Liver (tissue), 9 donors: ENCODE results near the gene ENTREP3. TPM values are rescaled to one million over a fixed set of nuclear protein-coding genes. Genes with fewer than 3 reads are reported as not detected.

Experiments used
- DNase-seq: peaks from one replicate; pipeline ENCODE4 v3.0.0-alpha.2; 2017; ENCODE audit warnings: low spot score
- H3K27ac ChIP-seq, 2 donors: one replicate each; pipeline ENCODE4 v1.7.0; 2013; ENCODE audit warnings: inconsistent platforms in 2 of 2, low read length in 2 of 2, control low read depth in 1 of 2, low read depth in 1 of 2, mild to moderate bottlenecking in 1 of 2
- H3K27me3 ChIP-seq, 4 donors: one replicate each; pipeline versions ENCODE4 v1.6.1 to v1.7.0; 2013; ENCODE audit warnings: low read length in 3 of 4, inconsistent platforms in 1 of 4, mild to moderate bottlenecking in 1 of 4, moderate library complexity in 1 of 4; ENCODE audit not compliant: control insufficient read depth in 4 of 4, insufficient read depth in 4 of 4
- H3K36me3 ChIP-seq, 4 donors: one replicate each; pipeline versions ENCODE4 v1.6.1 to v1.7.0; 2013; ENCODE audit warnings: low read length in 3 of 4, mild to moderate bottlenecking in 3 of 4, low read depth in 1 of 4, moderate library complexity in 1 of 4; ENCODE audit not compliant: control insufficient read depth in 4 of 4, insufficient read depth in 3 of 4
- H3K4me1 ChIP-seq, 4 donors: one replicate each; pipeline versions ENCODE4 v1.6.1 to v1.7.0; 2013; ENCODE audit warnings: low read length in 3 of 4, mild to moderate bottlenecking in 3 of 4, moderate library complexity in 1 of 4; ENCODE audit not compliant: control insufficient read depth in 4 of 4, insufficient read depth in 4 of 4
- H3K4me3 ChIP-seq, 3 donors: one replicate each; pipeline versions ENCODE4 v1.6.1 to v1.7.0; 2013; ENCODE audit warnings: low read length in 3 of 3, control low read depth in 1 of 3, low read depth in 1 of 3, mild to moderate bottlenecking in 1 of 3
- H3K9ac ChIP-seq, 2 donors: one replicate each; pipeline ENCODE4 v1.7.0; 2013; ENCODE audit warnings: low read length in 2 of 2, mild to moderate bottlenecking in 2 of 2, moderate library complexity in 2 of 2, control low read depth in 1 of 2, low read depth in 1 of 2
- H3K9me3 ChIP-seq, 4 donors: one replicate each; pipeline versions ENCODE4 v1.6.1 to v1.7.0; 2013; ENCODE audit warnings: low read length in 3 of 4; ENCODE audit not compliant: control insufficient read depth in 4 of 4
- EGR1 ChIP-seq, 2 donors: IDR thresholded peaks; 2 replicates each; pipeline ENCODE4 v1.6.1; 2016 to 2018; ENCODE audit warnings: antibody characterized with exemption in 2 of 2, low read depth in 2 of 2
- FOXA1 ChIP-seq: IDR thresholded peaks from 2 replicates; pipeline ENCODE4 v1.6.1; 2016; ENCODE audit warnings: antibody characterized with exemption
- FOXA2 ChIP-seq: IDR thresholded peaks from 2 replicates; pipeline ENCODE4 v1.6.1; 2016; ENCODE audit warnings: antibody characterized with exemption
- GABPA ChIP-seq, 2 donors: IDR thresholded peaks in 1 of 2; conservative IDR thresholded peaks in 1 of 2; 2 replicates each; pipeline ENCODE4 v1.6.1; 2016; ENCODE audit warnings: antibody characterized with exemption in 2 of 2, mild to moderate bottlenecking in 1 of 2, moderate library complexity in 1 of 2
- HNF4A ChIP-seq, 2 donors: conservative IDR thresholded peaks; 2 replicates each; pipeline ENCODE4 v1.6.1; 2016; ENCODE audit warnings: antibody characterized with exemption in 2 of 2, mild to moderate bottlenecking in 2 of 2
- HNF4G ChIP-seq: IDR thresholded peaks from 2 replicates; pipeline ENCODE4 v1.6.1; 2016; ENCODE audit warnings: antibody characterized with exemption
- RAD21 ChIP-seq, 2 donors: IDR thresholded peaks; 2 replicates each; pipeline ENCODE4 v1.6.1; 2016; ENCODE audit warnings: antibody characterized with exemption in 2 of 2, mild to moderate bottlenecking in 2 of 2
- RXRA ChIP-seq, 2 donors: IDR thresholded peaks; 2 replicates each; pipeline ENCODE4 v1.6.1; 2017 to 2018; ENCODE audit warnings: antibody characterized with exemption in 2 of 2, mild to moderate bottlenecking in 1 of 2
- SP1 ChIP-seq: IDR thresholded peaks from 2 replicates; pipeline ENCODE4 v1.6.1; 2018; ENCODE audit warnings: antibody characterized with exemption, mild to moderate bottlenecking
- TAF1 ChIP-seq: conservative IDR thresholded peaks from 2 replicates; pipeline ENCODE4 v1.6.1; 2016; ENCODE audit warnings: antibody characterized with exemption, mild to moderate bottlenecking
- YY1 ChIP-seq: IDR thresholded peaks from 2 replicates; pipeline ENCODE4 v1.6.1; 2016; ENCODE audit warnings: antibody characterized with exemption, mild to moderate bottlenecking
- WGBS: extraction: QIAGEN DNeasy Blood & Tissue Kit; methylation state at CpG from one replicate; pipeline ENCODE4 v1.1.7; 2013; 5-methylcytosine and 5-hydroxymethylcytosine counted together
- polyA plus RNA-seq, 2 donors: library from polyadenylated mRNA; stranded (reverse) in 1 of 2; unstranded in 1 of 2; fragments of 200-250 nt in 1 of 2; fragments of >200 nt in 1 of 2; fragmentation: Nextera tagmentation in 1 of 2; extraction: Ambion mirVana in 1 of 2; gene quantifications; one replicate each; pipeline versions ENCODE4 v1.2.1 to v1.2.3, GENCODE V29; 2013 to 2015
- total RNA-seq, 2 donors: library from RNA; depleted of rRNA; stranded (reverse); fragments of >200 nt; gene quantifications; one replicate each; pipeline ENCODE4 v1.2.3, GENCODE V29; 2014
- TF ChIP-seq, protein P1 (sequence below): IDR thresholded peaks from 2 replicates; pipeline ENCODE4 v1.6.1; 2016; ENCODE audit warnings: antibody characterized with exemption
- TF ChIP-seq, protein P2 (sequence below): IDR thresholded peaks from 2 replicates; pipeline ENCODE4 v1.6.1; 2016; ENCODE audit warnings: antibody characterized with exemption, mild to moderate bottlenecking
- TF ChIP-seq, protein P3 (sequence below): fragments of 150-350 bp; IDR thresholded peaks from 2 replicates; pipeline ENCODE4 v1.5.1; 2017; ENCODE audit warnings: improper control_type of control experiment, low read depth, low read length; ENCODE audit not compliant: missing input control
- TF ChIP-seq, protein P4 (sequence below): IDR thresholded peaks from 2 replicates; pipeline ENCODE4 v1.6.1; 2016; ENCODE audit warnings: antibody characterized with exemption
- TF ChIP-seq, protein P5 (sequence below): IDR thresholded peaks from 2 replicates; pipeline ENCODE4 v1.6.1; 2016; ENCODE audit warnings: antibody characterized with exemption
- donor health status: healthy.
- donor health status: healthy.
- donor health status: healthy.
- donor health status: healthy.
- donor health status: healthy.

Gene ENTREP3
- total and polyA plus RNA-seq, 4 donors, result 2.8 to 7.9 (median 3.5) TPM

DNA sequence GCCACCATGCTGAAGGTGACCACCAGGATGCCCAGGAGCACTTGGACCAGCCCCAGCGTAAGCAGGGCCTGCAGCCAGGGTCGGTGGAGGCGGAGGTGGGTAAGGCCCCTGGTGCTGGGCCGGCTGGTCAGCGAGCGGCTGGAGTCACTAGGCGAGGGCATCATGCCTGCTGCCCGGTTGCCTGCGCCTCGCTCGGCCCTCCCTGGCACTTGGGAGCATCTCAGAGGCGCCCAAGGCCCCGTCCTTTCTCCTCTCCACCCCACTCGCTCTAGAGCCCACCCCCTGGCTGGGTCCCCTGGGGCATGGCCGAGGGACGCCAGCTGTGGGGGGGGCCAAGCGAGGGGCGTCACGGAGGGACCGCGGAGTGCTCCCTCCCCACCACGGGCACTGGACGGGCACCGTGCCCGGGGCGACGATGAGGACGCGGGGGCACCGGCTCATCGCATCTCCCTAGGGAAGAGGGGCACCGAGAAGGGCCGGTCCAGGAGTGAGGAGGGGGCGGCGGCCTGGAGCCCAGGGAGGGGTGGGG lies 505 bp downstream of the ENTREP3 start:
- Histone ChIP-seq H3K27ac (peak overlapping the region; percentile 82), H3K27me3 (no peaks in the 10 kb centered on the region), H3K36me3 (peaks cover 0 to 10% (median 2%) of the 10 kb centered on the region in 4 donors), H3K9me3 (no peaks in the 10 kb centered on the region), H3K9ac (no peak overlapping the region), H3K4me1 (peaks cover 2 to 36% (median 23%) of the 10 kb centered on the region in 4 donors), H3K4me3 (peak overlapping the region; percentile 64 to 84 (median 65))
- no peak for TF ChIP-seq FOXA2
- TF ChIP-seq RXRA (IDR thresholded peaks at IDR 0.05), result no peak
- no peak for TF ChIP-seq FOXA1
- no peak for TF ChIP-seq HNF4G
- no peak for TF ChIP-seq TAF1
- TF ChIP-seq, protein P1, sequence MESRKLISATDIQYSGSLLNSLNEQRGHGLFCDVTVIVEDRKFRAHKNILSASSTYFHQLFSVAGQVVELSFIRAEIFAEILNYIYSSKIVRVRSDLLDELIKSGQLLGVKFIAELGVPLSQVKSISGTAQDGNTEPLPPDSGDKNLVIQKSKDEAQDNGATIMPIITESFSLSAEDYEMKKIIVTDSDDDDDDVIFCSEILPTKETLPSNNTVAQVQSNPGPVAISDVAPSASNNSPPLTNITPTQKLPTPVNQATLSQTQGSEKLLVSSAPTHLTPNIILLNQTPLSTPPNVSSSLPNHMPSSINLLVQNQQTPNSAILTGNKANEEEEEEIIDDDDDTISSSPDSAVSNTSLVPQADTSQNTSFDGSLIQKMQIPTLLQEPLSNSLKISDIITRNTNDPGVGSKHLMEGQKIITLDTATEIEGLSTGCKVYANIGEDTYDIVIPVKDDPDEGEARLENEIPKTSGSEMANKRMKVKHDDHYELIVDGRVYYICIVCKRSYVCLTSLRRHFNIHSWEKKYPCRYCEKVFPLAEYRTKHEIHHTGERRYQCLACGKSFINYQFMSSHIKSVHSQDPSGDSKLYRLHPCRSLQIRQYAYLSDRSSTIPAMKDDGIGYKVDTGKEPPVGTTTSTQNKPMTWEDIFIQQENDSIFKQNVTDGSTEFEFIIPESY, result no peak
- no peak for TF ChIP-seq SP1
- TF ChIP-seq, protein P2, sequence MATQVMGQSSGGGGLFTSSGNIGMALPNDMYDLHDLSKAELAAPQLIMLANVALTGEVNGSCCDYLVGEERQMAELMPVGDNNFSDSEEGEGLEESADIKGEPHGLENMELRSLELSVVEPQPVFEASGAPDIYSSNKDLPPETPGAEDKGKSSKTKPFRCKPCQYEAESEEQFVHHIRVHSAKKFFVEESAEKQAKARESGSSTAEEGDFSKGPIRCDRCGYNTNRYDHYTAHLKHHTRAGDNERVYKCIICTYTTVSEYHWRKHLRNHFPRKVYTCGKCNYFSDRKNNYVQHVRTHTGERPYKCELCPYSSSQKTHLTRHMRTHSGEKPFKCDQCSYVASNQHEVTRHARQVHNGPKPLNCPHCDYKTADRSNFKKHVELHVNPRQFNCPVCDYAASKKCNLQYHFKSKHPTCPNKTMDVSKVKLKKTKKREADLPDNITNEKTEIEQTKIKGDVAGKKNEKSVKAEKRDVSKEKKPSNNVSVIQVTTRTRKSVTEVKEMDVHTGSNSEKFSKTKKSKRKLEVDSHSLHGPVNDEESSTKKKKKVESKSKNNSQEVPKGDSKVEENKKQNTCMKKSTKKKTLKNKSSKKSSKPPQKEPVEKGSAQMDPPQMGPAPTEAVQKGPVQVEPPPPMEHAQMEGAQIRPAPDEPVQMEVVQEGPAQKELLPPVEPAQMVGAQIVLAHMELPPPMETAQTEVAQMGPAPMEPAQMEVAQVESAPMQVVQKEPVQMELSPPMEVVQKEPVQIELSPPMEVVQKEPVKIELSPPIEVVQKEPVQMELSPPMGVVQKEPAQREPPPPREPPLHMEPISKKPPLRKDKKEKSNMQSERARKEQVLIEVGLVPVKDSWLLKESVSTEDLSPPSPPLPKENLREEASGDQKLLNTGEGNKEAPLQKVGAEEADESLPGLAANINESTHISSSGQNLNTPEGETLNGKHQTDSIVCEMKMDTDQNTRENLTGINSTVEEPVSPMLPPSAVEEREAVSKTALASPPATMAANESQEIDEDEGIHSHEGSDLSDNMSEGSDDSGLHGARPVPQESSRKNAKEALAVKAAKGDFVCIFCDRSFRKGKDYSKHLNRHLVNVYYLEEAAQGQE, result no peak
- TF ChIP-seq YY1, result no peak
- TF ChIP-seq RAD21 (IDR thresholded peaks at IDR 0.05), result no peak
- TF ChIP-seq, protein P3, sequence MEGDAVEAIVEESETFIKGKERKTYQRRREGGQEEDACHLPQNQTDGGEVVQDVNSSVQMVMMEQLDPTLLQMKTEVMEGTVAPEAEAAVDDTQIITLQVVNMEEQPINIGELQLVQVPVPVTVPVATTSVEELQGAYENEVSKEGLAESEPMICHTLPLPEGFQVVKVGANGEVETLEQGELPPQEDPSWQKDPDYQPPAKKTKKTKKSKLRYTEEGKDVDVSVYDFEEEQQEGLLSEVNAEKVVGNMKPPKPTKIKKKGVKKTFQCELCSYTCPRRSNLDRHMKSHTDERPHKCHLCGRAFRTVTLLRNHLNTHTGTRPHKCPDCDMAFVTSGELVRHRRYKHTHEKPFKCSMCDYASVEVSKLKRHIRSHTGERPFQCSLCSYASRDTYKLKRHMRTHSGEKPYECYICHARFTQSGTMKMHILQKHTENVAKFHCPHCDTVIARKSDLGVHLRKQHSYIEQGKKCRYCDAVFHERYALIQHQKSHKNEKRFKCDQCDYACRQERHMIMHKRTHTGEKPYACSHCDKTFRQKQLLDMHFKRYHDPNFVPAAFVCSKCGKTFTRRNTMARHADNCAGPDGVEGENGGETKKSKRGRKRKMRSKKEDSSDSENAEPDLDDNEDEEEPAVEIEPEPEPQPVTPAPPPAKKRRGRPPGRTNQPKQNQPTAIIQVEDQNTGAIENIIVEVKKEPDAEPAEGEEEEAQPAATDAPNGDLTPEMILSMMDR, result no peak
- DNase-seq, result no peak
- WGBS, result 13% methylated on average over 35 of the region's 35 CpGs

DNA sequence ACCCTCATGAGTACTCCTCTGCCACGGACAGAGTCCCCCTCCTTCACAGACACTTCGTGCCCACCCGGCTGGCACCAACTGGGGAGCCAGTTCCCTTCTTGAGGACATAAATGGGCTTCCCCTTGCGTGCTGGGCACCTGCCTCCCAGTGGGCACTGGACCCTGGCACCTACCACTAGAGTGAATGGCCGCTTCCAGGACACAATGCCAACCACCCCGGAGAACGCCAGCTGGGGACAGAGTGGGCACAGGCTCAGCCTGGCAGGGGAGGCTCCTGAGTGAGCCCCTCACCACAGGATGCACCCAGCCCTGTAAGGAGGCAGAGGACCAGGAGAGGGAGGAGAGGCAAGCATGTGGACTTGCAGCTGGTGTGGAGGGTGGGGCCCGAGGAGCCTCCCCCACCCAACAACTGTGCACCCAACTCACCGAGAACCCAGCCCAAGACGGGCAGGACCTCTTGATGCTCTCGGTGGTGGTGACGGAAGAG lies 1.0 kb downstream of the ENTREP3 start:
- WGBS, result 68% methylated on average over 12 of the region's 12 CpGs
- H3K27ac ChIP-seq, result no peak overlapping the region
- H3K36me3 ChIP-seq, result peaks cover 0 to 10% (median 2%) of the 10 kb centered on the region in 4 donors
- no peak for DNase-seq
- H3K9ac ChIP-seq, result peak overlapping the region in 1 of 2 donors; percentile 36
- no peaks in the 10 kb centered on the region for H3K27me3 ChIP-seq
- peak overlapping the region in 1 of 3 donors; percentile 84 for H3K4me3 ChIP-seq
- H3K9me3 ChIP-seq, result no peaks in the 10 kb centered on the region
- H3K4me1 ChIP-seq, result peaks cover 2 to 36% (median 23%) of the 10 kb centered on the region in 4 donors
- no peak for TF ChIP-seq GABPA (IDR thresholded peaks at IDR 0.05 in 1 of 2, conservative IDR thresholded peaks at IDR 0.05 in 1 of 2)
- TF ChIP-seq, protein P3, result no peak
- TF ChIP-seq, protein P4, sequence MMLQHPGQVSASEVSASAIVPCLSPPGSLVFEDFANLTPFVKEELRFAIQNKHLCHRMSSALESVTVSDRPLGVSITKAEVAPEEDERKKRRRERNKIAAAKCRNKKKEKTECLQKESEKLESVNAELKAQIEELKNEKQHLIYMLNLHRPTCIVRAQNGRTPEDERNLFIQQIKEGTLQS, result no peak
- TF ChIP-seq EGR1 (IDR thresholded peaks at IDR 0.05; ENCODE audit: low read depth in 2 of 2), result no peak
- no peak for TF ChIP-seq HNF4A (conservative IDR thresholded peaks at IDR 0.05)
- TF ChIP-seq, protein P1, result no peak
- TF ChIP-seq, protein P5, sequence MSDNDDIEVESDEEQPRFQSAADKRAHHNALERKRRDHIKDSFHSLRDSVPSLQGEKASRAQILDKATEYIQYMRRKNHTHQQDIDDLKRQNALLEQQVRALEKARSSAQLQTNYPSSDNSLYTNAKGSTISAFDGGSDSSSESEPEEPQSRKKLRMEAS, result no peak
